Testis (tissue), 5 donors: ENCODE results near the gene UGT1A5. TPM values are rescaled to one million over a fixed set of nuclear protein-coding genes. Genes with fewer than 3 reads are reported as not detected.

Source experiments
- DNase-seq: peaks from one replicate; pipeline ENCODE4 v3.0.0-alpha.2; 2019
- H3K27ac ChIP-seq, 2 donors: fragments of 200-600 bp; sonication (generic); one replicate each; pipeline ENCODE4 v1.5.1; 2019
- H3K27me3 ChIP-seq: fragments of 200-600 bp; sonication (generic); one replicate; pipeline ENCODE4 v1.5.1; 2019
- H3K36me3 ChIP-seq: fragments of 200-600 bp; sonication (generic); one replicate; pipeline ENCODE4 v1.5.1; 2017; ENCODE audit warnings: low read depth; ENCODE audit errors: missing control alignments
- H3K4me1 ChIP-seq: fragments of 200-600 bp; sonication (generic); one replicate; pipeline ENCODE4 v1.5.1; 2019
- H3K4me3 ChIP-seq, 2 donors: fragments of 200-600 bp; sonication (generic); one replicate each; pipeline ENCODE4 v1.5.1; 2017 to 2019
- H3K9me3 ChIP-seq: fragments of 200-600 bp; sonication (generic); one replicate; pipeline ENCODE4 v1.5.1; 2017
- POLR2A ChIP-seq: fragments of 450-650 bp; IDR thresholded peaks from one replicate; pipeline ENCODE4 v1.6.1; 2017; ENCODE audit warnings: antibody characterized with exemption, mild to moderate bottlenecking, moderate library complexity
- WGBS, 2 donors: methylation state at CpG; one replicate each; pipeline ENCODE4 v1.1.5; 2018; 5-methylcytosine and 5-hydroxymethylcytosine counted together
- intact Hi-C: fragments of 100-400 bp; cut with DNase I; formaldehyde crosslinking; loops from one replicate; pipeline ENCODE4 v1.15.1; 2023; ENCODE audit warnings: low total_unique reads
- long read RNA-seq, 2 donors: transcript quantifications; one replicate each; lab custom pipeline, GENCODE V29; 2026
- polyA plus RNA-seq: library from polyadenylated mRNA; stranded (reverse); fragments of 350-450 nt; fragmentation: Illumina TruSeq; extraction: RNeasy Lipid Tissue Mini Kit (QIAGEN cat#74804); gene quantifications from one replicate; pipeline ENCODE4 v1.2.3, GENCODE V29; 2014; ENCODE audit warnings: low read depth, low replicate concordance; ENCODE audit not compliant: insufficient read depth
- total RNA-seq, 2 donors: library from RNA; depleted of rRNA; stranded (reverse); fragments of >200 nt; gene quantifications; one replicate each; pipeline ENCODE4 v1.2.3, GENCODE V29; 2016
- TF ChIP-seq, protein P1 (sequence below), 3 experiments: fragments of 450-650 bp in 2 of 3; fragments of 200-600 bp in 1 of 3; sonication (generic) in 1 of 3; IDR thresholded peaks; one replicate each; pipeline ENCODE4 v1.5.1; 2016 to 2019; ENCODE audit warnings: antibody characterized with exemption in 3 of 3, mild to moderate bottlenecking in 2 of 3, moderate library complexity in 1 of 3

Gene UGT1A5
- total RNA-seq (under 1 TPM in 1 of 2 donors, not detected in 1; 0.16 TPM), polyA plus RNA-seq (not detected)
- long read RNA-seq, donor 1, result 0 reads
- long read RNA-seq, donor 2, result 0 reads

DNA sequence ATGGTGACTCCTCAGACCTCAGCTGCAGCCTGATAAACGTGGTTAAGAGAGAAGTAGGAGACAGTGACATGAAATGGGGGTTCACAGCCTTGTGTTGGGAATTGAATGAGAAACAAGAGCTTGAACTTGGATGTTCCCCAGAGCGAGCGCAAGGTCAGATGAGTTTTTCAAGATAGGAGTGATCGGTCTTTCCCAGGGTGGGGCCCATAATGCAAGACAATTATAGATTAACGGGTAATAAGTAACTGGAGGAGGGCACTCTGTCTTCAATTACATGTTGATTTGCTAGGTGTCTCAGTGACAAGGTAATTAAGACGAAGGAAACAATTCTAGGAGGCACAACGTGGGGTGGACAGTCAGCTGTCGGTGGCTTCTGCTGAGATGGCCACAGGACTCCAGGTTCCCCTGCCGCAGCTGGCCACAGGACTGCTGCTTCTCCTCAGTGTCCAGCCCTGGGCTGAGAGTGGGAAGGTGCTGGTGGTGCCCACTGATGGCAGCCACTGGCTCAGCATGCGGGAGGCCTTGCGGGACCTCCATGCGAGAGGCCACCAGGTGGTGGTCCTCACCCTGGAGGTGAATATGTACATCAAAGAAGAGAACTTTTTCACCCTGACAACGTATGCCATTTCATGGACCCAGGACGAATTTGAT, at the start of gene UGT1A5:
TSS of gene UGT1A5 (plus strand) at position 297 of the 651 bp plus-strand sequence. CDS start at position 382, 85 bp downstream.
- H3K4me3 ChIP-seq, result no peak within 1 kb of the TSS
- intact Hi-C loops, result no loop called here
- H3K9me3 ChIP-seq, result no peaks in the 10 kb centered on the region
- H3K27me3 ChIP-seq, result no peaks in the 10 kb centered on the region
- no peaks in the 10 kb centered on the region for H3K4me1 ChIP-seq
- no peak within 1 kb of the TSS for H3K27ac ChIP-seq
- TF ChIP-seq, protein P1, sequence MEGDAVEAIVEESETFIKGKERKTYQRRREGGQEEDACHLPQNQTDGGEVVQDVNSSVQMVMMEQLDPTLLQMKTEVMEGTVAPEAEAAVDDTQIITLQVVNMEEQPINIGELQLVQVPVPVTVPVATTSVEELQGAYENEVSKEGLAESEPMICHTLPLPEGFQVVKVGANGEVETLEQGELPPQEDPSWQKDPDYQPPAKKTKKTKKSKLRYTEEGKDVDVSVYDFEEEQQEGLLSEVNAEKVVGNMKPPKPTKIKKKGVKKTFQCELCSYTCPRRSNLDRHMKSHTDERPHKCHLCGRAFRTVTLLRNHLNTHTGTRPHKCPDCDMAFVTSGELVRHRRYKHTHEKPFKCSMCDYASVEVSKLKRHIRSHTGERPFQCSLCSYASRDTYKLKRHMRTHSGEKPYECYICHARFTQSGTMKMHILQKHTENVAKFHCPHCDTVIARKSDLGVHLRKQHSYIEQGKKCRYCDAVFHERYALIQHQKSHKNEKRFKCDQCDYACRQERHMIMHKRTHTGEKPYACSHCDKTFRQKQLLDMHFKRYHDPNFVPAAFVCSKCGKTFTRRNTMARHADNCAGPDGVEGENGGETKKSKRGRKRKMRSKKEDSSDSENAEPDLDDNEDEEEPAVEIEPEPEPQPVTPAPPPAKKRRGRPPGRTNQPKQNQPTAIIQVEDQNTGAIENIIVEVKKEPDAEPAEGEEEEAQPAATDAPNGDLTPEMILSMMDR (IDR thresholded peaks at IDR 0.05), result no peak
- TF ChIP-seq POLR2A, result no peak
- no peak for DNase-seq
- no peaks in the 10 kb centered on the region for H3K36me3 ChIP-seq
- 83 to 87% methylated on average over 14 of the region's 14 CpGs for WGBS, 2 donors

DNA sequence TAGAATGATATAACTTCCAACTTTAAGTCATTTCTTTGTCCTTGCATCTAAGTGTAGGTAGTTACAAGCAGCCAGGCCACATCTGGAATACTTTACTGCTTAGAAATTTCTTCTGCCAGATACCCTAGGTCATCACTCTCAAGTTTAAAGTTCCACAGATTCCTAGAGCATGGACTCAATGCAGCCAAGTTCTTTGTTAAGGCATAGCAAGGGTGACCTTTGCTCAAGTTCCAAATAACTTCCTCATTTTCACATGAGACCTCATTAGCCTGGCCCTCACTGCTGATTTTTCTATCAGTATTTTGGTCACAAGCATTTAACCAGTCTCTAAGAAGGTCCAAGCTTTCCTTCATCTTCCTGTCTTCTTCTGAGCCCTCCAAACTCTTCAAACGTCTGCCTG, 48.8 kb upstream of the UGT1A5 start:
- no peak for TF ChIP-seq POLR2A
- TF ChIP-seq, protein P1 (IDR thresholded peaks at IDR 0.05), result no peak
- intact Hi-C loops, result no loop called here
- no peak overlapping the region for H3K27ac ChIP-seq
- 48 to 55% methylated on average over 1 of the region's 1 CpG for WGBS, 2 donors
- no peak for DNase-seq
- no peaks in the 10 kb centered on the region for H3K4me1 ChIP-seq
- no peaks in the 10 kb centered on the region for H3K9me3 ChIP-seq
- no peaks in the 10 kb centered on the region for H3K27me3 ChIP-seq
- no peaks in the 10 kb centered on the region for H3K36me3 ChIP-seq
- no peak overlapping the region for H3K4me3 ChIP-seq

DNA sequence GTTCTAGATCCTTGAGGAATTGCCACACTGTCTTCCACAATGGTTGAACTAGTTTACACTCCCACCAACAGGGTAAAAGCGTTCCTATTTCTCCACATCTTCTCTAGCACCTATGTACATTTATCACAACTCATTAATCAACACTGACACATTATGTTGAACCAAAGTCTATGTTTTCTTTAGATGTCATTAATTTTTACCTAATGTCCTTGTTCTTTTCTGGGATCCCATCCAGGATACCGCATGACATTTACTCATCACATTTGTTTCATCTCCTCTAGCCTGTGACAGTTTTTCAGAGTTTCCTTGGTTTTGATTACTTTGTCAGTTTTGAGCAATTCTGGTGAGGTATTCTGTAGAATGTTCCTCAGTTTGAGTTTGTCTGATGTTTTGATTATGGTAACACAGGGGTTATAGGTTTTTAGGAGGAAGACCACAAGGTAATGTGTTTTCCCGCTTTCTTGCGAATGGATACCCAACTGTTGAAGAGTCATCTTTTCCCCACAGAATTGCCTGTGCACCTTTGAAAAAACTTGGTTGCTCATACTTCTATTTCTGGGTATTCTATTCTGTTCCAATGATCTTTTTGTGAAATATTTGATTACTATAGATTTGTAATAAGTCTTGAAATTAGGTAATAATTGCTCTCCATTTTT, 44.0 kb upstream of the UGT1A5 start:
- no peaks in the 10 kb centered on the region for H3K27me3 ChIP-seq
- H3K27ac ChIP-seq, result no peak overlapping the region
- DNase-seq, result no peak
- no peak overlapping the region for H3K4me3 ChIP-seq
- H3K36me3 ChIP-seq, result no peaks in the 10 kb centered on the region
- WGBS, 2 donors, result 88 to 90% methylated on average over 4 of the region's 4 CpGs
- intact Hi-C loops, result no loop called here
- TF ChIP-seq POLR2A, result no peak
- TF ChIP-seq, protein P1 (IDR thresholded peaks at IDR 0.05), result no peak
- no peaks in the 10 kb centered on the region for H3K9me3 ChIP-seq
- no peaks in the 10 kb centered on the region for H3K4me1 ChIP-seq

DNA sequence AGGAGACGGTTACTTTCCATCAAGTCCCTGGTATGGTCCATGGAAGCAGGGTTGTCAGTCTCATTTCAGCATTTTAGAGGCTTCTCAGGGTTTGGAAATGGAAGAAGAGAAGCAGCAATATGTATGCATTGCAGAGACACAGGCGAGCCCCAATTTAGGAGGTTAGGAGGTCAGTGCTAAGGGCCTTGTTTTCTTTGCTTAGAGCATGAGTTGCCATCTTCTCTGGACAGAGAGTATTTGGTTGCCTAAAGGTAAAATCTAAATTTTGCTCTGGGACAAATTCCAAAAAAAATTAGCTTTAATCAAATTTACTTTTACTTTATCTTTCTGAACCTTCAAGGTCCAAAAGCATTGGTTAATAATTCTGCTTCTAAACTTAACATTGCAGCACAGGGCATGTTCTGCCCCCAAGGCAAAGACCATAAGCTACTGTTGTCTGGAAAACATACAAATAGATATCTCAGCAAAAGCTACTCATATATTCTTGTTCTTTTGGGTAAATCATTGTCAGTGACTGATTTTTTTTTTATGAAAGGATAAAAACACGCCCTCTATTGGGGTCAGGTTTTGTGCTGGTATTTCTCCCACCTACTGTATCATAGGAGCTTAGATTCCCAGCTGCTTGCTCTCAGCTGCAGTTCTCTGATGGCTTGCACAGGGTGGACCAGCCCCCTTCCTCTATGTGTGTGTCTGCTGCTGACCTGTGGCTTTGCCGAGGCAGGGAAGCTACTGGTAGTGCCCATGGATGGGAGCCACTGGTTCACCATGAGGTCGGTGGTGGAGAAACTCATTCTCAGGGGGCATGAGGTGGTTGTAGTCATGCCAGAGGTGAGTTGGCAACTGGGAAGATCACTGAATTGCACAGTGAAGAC, 41.2 kb upstream of the UGT1A5 start, which contains the start of gene UGT1A9:
TSS of gene UGT1A9 (plus strand) at position 609 of the 872 bp plus-strand sequence. CDS start at position 646, 37 bp downstream.
- Histone ChIP-seq H3K9me3 (no peaks in the 10 kb centered on the region), H3K36me3 (no peaks in the 10 kb centered on the region), H3K4me1 (no peaks in the 10 kb centered on the region), H3K4me3 (no peak within 1 kb of the TSS), H3K27me3 (no peaks in the 10 kb centered on the region), H3K27ac (no peak within 1 kb of the TSS)
- TF ChIP-seq POLR2A, result no peak
- TF ChIP-seq, protein P1 (IDR thresholded peaks at IDR 0.05), result no peak
- DNase-seq, result no peak
- 81 to 84% methylated on average over 5 of the region's 5 CpGs for WGBS, 2 donors
- intact Hi-C loops, result no loop called here
